Neural cell (in vitro differentiated cells): Measurements from ENCODE around the gene FAM47A. TPM values are rescaled to one million over a fixed set of nuclear protein-coding genes. Genes with fewer than 3 reads are reported as not detected.

ENCODE experiments used
- H2AFZ ChIP-seq: fragments of 200-600, 300-800 bp; sonication (generic), shearing (Covaris generic); 2 replicates; pipeline ENCODE4 v1.6.0; 2014; ENCODE audit warnings: low read depth, mild to moderate bottlenecking, antibody characterized with exemption, low read length, moderate library complexity
- H3F3A ChIP-seq: fragments of 200-600 bp; shearing (Covaris generic); 2 replicates; pipeline ENCODE4 v1.6.1; 2016; ENCODE audit warnings: mild to moderate bottlenecking, moderate library complexity, mixed read lengths, antibody characterized with exemption, low read length; ENCODE audit not compliant: insufficient read depth, poor library complexity, severe bottlenecking
- H3K27ac ChIP-seq: fragments of 200-600, 300-800 bp; sonication (generic), shearing (Covaris generic); 2 replicates; pipeline ENCODE4 v1.5.1; 2014; ENCODE audit warnings: mild to moderate bottlenecking, low read length, moderate library complexity
- H3K27me3 ChIP-seq: fragments of 300-800, 200-600 bp; sonication (generic), shearing (Covaris generic); 2 replicates; pipeline ENCODE4 v1.6.0; 2014; ENCODE audit warnings: mild to moderate bottlenecking, low read depth, low read length, moderate library complexity; ENCODE audit not compliant: insufficient read depth
- H3K36me3 ChIP-seq: fragments of 300-800, 200-600 bp; sonication (generic), shearing (Covaris generic); 2 replicates; pipeline ENCODE4 v1.5.1; 2014; ENCODE audit warnings: mild to moderate bottlenecking, antibody characterized with exemption, low read length, moderate library complexity; ENCODE audit not compliant: insufficient read depth
- H3K4me2 ChIP-seq: fragments of 300-800, 200-600 bp; sonication (generic), shearing (Covaris generic); 2 replicates; pipeline ENCODE4 v1.6.0; 2014; ENCODE audit warnings: mild to moderate bottlenecking, low read length
- H3K4me3 ChIP-seq: fragments of 300-800, 200-600 bp; sonication (generic), shearing (Covaris generic); 2 replicates; pipeline ENCODE4 v1.5.1; 2014; ENCODE audit warnings: mild to moderate bottlenecking, low read length, moderate library complexity
- H3K79me2 ChIP-seq: fragments of 200-600 bp; shearing (Covaris generic); replicated peaks from 2 replicates; pipeline ENCODE4 v1.6.0; 2014; ENCODE audit warnings: mild to moderate bottlenecking, low read length, moderate library complexity; ENCODE audit not compliant: insufficient read depth
- H3K9ac ChIP-seq: fragments of 300-800, 200-600 bp; sonication (generic), shearing (Covaris generic); 2 replicates; pipeline ENCODE4 v1.6.1; 2016; ENCODE audit warnings: mild to moderate bottlenecking, low read length, mixed read lengths
- H3K9me2 ChIP-seq: fragments of 200-600 bp; shearing (Covaris generic); 2 replicates; pipeline ENCODE4 v1.6.1; 2016; ENCODE audit warnings: mild to moderate bottlenecking, low read length, mixed read lengths; ENCODE audit not compliant: insufficient read depth
- H3K9me3 ChIP-seq: fragments of 200-600, 300-800 bp; sonication (generic), shearing (Covaris generic); 2 replicates; pipeline ENCODE4 v1.6.1; 2016; ENCODE audit warnings: mild to moderate bottlenecking, mixed run types, low read length, moderate library complexity, mixed read lengths
- H4K20me1 ChIP-seq: fragments of 200-600 bp; shearing (Covaris generic); 2 replicates; pipeline ENCODE4 v1.6.1; 2016; ENCODE audit warnings: mild to moderate bottlenecking, mixed run types; ENCODE audit not compliant: insufficient read depth
- CTCF ChIP-seq: fragments of 450-650 bp; IDR thresholded peaks from 2 replicates; pipeline ENCODE4 v1.5.1; 2014; ENCODE audit warnings: antibody characterized with exemption, mild to moderate bottlenecking, moderate library complexity; ENCODE audit not compliant: poor library complexity, severe bottlenecking
- EP300 ChIP-seq: fragments of 450-650 bp; conservative IDR thresholded peaks from 2 replicates; pipeline ENCODE4 v1.6.1; 2014; ENCODE audit warnings: antibody characterized with exemption, mild to moderate bottlenecking, moderate library complexity; ENCODE audit not compliant: poor library complexity, severe bottlenecking
- EZH2 ChIP-seq: fragments of 200-600, 300-800 bp; shearing (Covaris generic), sonication (generic); IDR thresholded peaks from 2 replicates; pipeline ENCODE4 v1.6.1; 2014; ENCODE audit warnings: antibody characterized with exemption, low read length, borderline replicate concordance, mild to moderate bottlenecking; ENCODE audit not compliant: insufficient read depth, poor library complexity, severe bottlenecking
- MXI1 ChIP-seq: fragments of 450-650 bp; conservative IDR thresholded peaks from 2 replicates; pipeline ENCODE4 v1.6.1; 2014; ENCODE audit warnings: antibody characterized with exemption, mild to moderate bottlenecking; ENCODE audit not compliant: poor library complexity, severe bottlenecking
- POLR2AphosphoS5 ChIP-seq: IDR thresholded peaks from 2 replicates; pipeline ENCODE4 v1.6.1; 2012
- RAD21 ChIP-seq: fragments of 450-650 bp; conservative IDR thresholded peaks from 2 replicates; pipeline ENCODE4 v1.6.1; 2014; ENCODE audit warnings: antibody characterized with exemption, mild to moderate bottlenecking, moderate library complexity
- REST ChIP-seq: IDR thresholded peaks from 2 replicates; pipeline ENCODE4 v1.6.1; 2012; ENCODE audit warnings: borderline replicate concordance
- SMC3 ChIP-seq: fragments of 450-650 bp; conservative IDR thresholded peaks from 2 replicates; pipeline ENCODE4 v1.6.1; 2014; ENCODE audit warnings: antibody characterized with exemption, mild to moderate bottlenecking, moderate library complexity; ENCODE audit not compliant: poor library complexity
- TAF1 ChIP-seq: IDR thresholded peaks from 2 replicates; pipeline ENCODE4 v1.6.1; 2012; ENCODE audit warnings: low read depth
- polyA plus RNA-seq: library from polyadenylated mRNA; depleted of rRNA; stranded (reverse); fragments of >200 nt; gene quantifications from 2 replicates; pipeline ENCODE4 v1.2.3, GENCODE V29; 2014

The FAM47A gene
- polyA plus RNA-seq, 1 donor from 2014 or later, result not detected

GRCh38 chrX:34140816-34141215 is 8.7 kb upstream of the FAM47A start:
- no peaks in the 10 kb centered on the region for H3K27me3 ChIP-seq
- H3K27ac ChIP-seq, result no peak overlapping the region
- H3K9ac ChIP-seq, result no peak overlapping the region
- no peaks in the 10 kb centered on the region for H3K36me3 ChIP-seq
- no peak overlapping the region for H3K4me3 ChIP-seq
- H3F3A ChIP-seq, result no peaks in the 10 kb centered on the region
- no peaks in the 10 kb centered on the region for H3K79me2 ChIP-seq
- no peaks in the 10 kb centered on the region for H4K20me1 ChIP-seq
- no peak overlapping the region for H3K4me2 ChIP-seq
- H3K9me2 ChIP-seq, result no peaks in the 10 kb centered on the region
- no peak overlapping the region for H2AFZ ChIP-seq
- H3K9me3 ChIP-seq, result no peaks in the 10 kb centered on the region
- TF ChIP-seq SMC3, result no peak
- TF ChIP-seq MXI1, result no peak
- no peak for TF ChIP-seq POLR2AphosphoS5
- no peak for TF ChIP-seq CTCF
- TF ChIP-seq EZH2, result no peak
- no peak for TF ChIP-seq TAF1

DNA sequence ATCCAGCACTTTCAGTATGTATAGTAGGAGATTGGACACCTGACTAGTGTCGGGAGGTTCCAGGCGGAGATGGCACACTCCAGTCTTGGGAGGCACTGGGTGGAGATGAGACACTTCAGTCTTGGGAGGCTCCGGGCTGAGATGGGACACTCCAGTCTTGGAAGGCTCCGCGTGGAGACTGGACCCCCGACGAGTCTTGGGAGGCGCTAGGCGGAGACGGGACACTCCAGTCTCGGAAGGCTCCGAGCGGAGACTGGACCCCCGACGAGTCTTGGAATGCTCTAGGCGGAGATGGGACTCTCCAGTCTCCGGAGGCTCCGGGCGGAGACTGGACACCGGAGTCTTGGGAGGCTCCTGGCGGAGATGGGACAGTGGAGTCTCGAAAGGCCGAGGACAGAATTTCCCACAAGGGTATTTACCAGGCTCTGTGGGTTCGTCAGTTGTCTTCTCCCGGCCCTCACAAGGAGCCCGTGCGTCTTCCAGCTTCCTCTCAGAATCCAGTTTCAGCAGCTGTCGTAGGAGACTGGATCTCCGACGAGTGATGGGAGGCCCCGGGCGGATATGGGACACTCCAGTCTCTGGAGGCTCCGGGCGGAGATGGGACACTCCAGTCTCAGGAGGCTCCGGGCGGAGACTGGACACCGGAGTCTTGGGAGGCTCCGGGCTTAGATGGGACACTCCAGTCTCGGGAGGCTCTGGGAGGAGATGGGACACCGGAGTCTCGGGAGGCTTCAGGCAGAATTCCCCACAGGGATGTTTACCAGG is 952 bp downstream of the FAM47A start:
- Histone ChIP-seq H3K9me3 (no peaks in the 10 kb centered on the region), H3K4me2 (no peak overlapping the region), H3K9me2 (no peaks in the 10 kb centered on the region), H3K27me3 (no peaks in the 10 kb centered on the region), H3K9ac (no peak overlapping the region), H3K4me3 (no peak overlapping the region), H4K20me1 (no peaks in the 10 kb centered on the region), H3F3A (no peaks in the 10 kb centered on the region), H3K79me2 (no peaks in the 10 kb centered on the region), H3K27ac (no peak overlapping the region), H3K36me3 (no peaks in the 10 kb centered on the region), H2AFZ (no peak overlapping the region)
- TF ChIP-seq MXI1 (no peak), CTCF (no peak), EP300 (no peak), TAF1 (no peak), SMC3 (no peak), RAD21 (no peak), POLR2AphosphoS5 (no peak), REST (no peak), EZH2 (no peak)
